ENCODE data around the gene LGALS4.
"Not testable (repeated sequence)": the region's sequence is repeated elsewhere in the genome, so short reads cannot be mapped to it uniquely, and the experiment has no call there.

Gene LGALS4

GRCh38 chr19:38786572-38787265 is 26.0 kb downstream of the LGALS4 start:
- intact Hi-C loops (cut with DNase I): no loop called here
- no peak for DNase-seq

- intact Hi-C loops (cut with DNase I); DNase-seq: not testable (repeated sequence)
Observed at GRCh38 chr19:38786061-38786460, 26.7 kb downstream of the LGALS4 start.

GRCh38 chr19:38785187-38785699 is 27.5 kb downstream of the LGALS4 start:
- intact Hi-C loops (cut with DNase I): no loop called here
- DNase-seq: no peak

GRCh38 chr19:38784224-38784623 is 28.5 kb downstream of the LGALS4 start:
- intact Hi-C loops (cut with DNase I): no loop called here
- no peak for DNase-seq

- intact Hi-C loops (cut with DNase I); DNase-seq: not testable (repeated sequence)
Observed at GRCh38 chr19:38782212-38782611, 30.5 kb downstream of the LGALS4 start.

GRCh38 chr19:38781058-38781457 is 31.7 kb downstream of the LGALS4 start:
- intact Hi-C loops (cut with DNase I): no loop called here

GRCh38 chr19:38780443-38780842 is 32.3 kb downstream of the LGALS4 start:
- intact Hi-C loops (cut with DNase I): no loop called here
- no peak for DNase-seq

More at GRCh38 chr19:38781058-38781457, 31.7 kb downstream of the LGALS4 start:
- no peak for DNase-seq

- intact Hi-C loops (cut with DNase I): no loop called here
- DNase-seq: no peak
Observed at GRCh38 chr19:38778733-38779132, 34.0 kb downstream of the LGALS4 start.

GRCh38 chr19:38774181-38774950 is 38.4 kb downstream of the LGALS4 start:
- intact Hi-C loops (cut with DNase I): no loop called here
- no peak for DNase-seq

GRCh38 chr19:38773469-38774177 is 39.1 kb downstream of the LGALS4 start, which contains the start of gene LGALS7:
LGALS7 (minus strand) TSS chr19:38773517; CDS start chr19:38773492, 25 bp downstream.
- intact Hi-C loops (cut with DNase I): no loop called here

GRCh38 chr19:38771569-38771968 is 41.2 kb downstream of the LGALS4 start:
- DNase-seq; intact Hi-C loops (cut with DNase I): not testable (repeated sequence)

More at GRCh38 chr19:38773469-38774177, 39.1 kb downstream of the LGALS4 start, which contains the start of gene LGALS7:
- DNase-seq: no peak

GRCh38 chr19:38770949-38771275 is 41.8 kb downstream of the LGALS4 start:
- DNase-seq; intact Hi-C loops (cut with DNase I): not testable (repeated sequence)

- intact Hi-C loops (cut with DNase I); DNase-seq: not testable (repeated sequence)
Observed at GRCh38 chr19:38770228-38770948, 42.4 kb downstream of the LGALS4 start.

- intact Hi-C loops (cut with DNase I): no loop called here
- peak; percentile 6 to 87 (median 60) for DNase-seq
Observed at GRCh38 chr19:38769635-38770211, 43.0 kb downstream of the LGALS4 start.

GRCh38 chr19:38766276-38767047 is 46.3 kb downstream of the LGALS4 start:
- no peak for DNase-seq
- intact Hi-C loops (cut with DNase I): no loop called here

- no peak for DNase-seq
- intact Hi-C loops (cut with DNase I): no loop called here
Observed at GRCh38 chr19:38765214-38765613, 47.5 kb downstream of the LGALS4 start.

- DNase-seq: no peak
- intact Hi-C loops (cut with DNase I): no loop called here
Observed at GRCh38 chr19:38763795-38764220, 48.9 kb downstream of the LGALS4 start.

GRCh38 chr19:38761884-38762389 is 50.8 kb downstream of the LGALS4 start:
- intact Hi-C loops (cut with DNase I); DNase-seq: not testable (repeated sequence)

All from head of caudate nucleus (tissue), 42 donors.